ENCODE measurements around the gene NPL. TPM values are rescaled to one million over a fixed set of nuclear protein-coding genes. Genes with fewer than 3 reads are reported as not detected.

The NPL gene
- total RNA-seq, 2 experiments from 2014 or later: 3.7 to 5.0 TPM

DNA sequence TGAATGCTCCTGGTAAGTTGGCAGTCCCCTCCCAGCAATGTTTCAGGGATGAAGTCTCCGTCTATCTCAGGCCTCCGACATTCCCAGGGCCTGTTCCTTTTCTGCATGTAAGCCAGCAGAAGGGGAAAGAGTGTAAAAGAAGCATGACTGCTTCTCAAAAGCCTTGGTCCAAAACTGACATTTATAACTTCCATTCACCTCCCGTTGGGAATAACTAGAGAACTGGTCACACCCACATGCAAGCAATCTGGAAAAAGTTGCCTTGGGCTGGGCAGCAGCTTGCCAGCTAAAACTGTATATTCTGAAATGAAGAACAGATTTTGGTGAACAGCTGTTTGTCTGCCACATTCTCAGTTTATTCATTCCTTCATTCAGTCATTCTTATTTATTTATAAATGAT lies 24.2 kb upstream of the NPL start:
- ChIA-PET POLR2A (no interaction called here), CTCF (interaction anchor here (1.4 to 1.8 kb wide), 2 partner anchors 17 to 170 kb away, joined by 3 to 5 read pairs; no protein-coding TSS in a partner anchor)
- no peak for DNase-seq
- H3K27me3 Mint-ChIP-seq: peaks cover 15% of the 10 kb centered on the region
- H3K4me1 Mint-ChIP-seq: peaks cover 4% of the 10 kb centered on the region
- H3K36me3 Mint-ChIP-seq (ENCODE audit: low read depth): peaks cover 4% of the 10 kb centered on the region
- no peak overlapping the region for H3K27ac Mint-ChIP-seq
- peaks cover 4% of the 10 kb centered on the region for H3K9me3 Mint-ChIP-seq
- no peak overlapping the region for H3K4me3 Mint-ChIP-seq

DNA sequence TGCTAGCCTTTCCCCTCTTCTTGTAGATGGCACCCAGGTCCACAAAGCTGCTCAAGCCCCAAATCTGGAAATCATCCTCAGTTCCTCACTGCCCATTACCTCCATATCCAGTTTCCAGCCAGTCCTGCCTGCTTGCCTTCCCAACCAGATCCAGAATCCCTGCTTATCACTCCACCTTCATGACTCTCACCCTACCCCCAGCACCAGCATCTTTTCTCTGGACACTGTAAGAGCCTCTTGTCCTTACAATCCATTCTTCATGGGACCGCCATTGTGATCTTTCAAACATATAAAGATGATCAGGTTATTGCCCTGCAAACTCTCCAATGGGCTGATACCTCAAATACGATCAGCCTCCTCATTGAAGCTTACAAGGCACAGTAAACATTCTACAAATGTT lies 23.5 kb upstream of the NPL start:
- peaks cover 15% of the 10 kb centered on the region for H3K27me3 Mint-ChIP-seq
- no peak for DNase-seq
- H3K4me1 Mint-ChIP-seq: peaks cover 4% of the 10 kb centered on the region
- peaks cover 4% of the 10 kb centered on the region for H3K36me3 Mint-ChIP-seq (ENCODE audit: low read depth)
- ChIA-PET CTCF (no interaction called here), POLR2A (no interaction called here)
- H3K9me3 Mint-ChIP-seq: peaks cover 4% of the 10 kb centered on the region
- no peak overlapping the region for H3K27ac Mint-ChIP-seq
- H3K4me3 Mint-ChIP-seq: no peak overlapping the region

DNA sequence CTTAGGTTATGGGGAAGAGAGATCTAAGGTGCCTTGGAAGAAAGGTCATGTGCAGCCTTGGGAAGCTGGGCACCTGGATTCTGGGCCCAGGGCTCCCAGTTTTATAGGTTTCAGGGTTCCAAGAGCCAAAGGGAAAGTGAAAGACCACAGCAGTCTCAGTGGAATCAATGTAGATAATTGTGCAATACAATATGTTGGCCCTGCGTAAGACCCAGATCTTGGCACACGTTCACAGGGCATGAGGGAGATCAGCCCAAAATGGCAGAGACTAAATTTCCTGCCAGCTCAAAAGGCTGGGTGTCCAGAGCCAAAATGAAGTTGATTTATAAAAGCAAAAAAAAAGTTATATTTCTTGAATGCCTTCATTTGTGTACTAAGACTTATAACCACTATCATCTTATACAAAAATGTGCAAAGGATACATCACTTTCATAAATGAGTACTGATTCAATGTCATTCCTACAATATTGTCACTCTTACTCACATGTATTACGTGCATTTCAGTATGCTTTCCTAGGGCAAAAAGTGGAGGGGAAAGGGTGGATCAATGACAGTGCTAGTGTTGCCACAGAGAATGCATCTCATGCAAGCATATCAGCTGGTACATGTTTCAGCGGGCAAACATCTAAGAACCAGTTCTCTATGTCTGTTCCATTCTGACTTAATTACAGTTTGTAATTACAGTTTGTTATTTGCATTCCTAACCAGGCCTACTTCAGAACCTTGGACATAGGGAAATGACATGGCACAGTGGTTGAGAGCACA lies 22.5 kb upstream of the NPL start:
- Mint-ChIP-seq H3K4me1 (no peaks in the 10 kb centered on the region), H3K27me3 (peaks cover 20% of the 10 kb centered on the region), H3K9me3 (no peaks in the 10 kb centered on the region), H3K36me3 (ENCODE audit: low read depth) (no peaks in the 10 kb centered on the region), H3K4me3 (no peak overlapping the region), H3K27ac (no peak overlapping the region)
- no peak for DNase-seq
- ChIA-PET POLR2A (no interaction called here), CTCF (interaction anchor here (1.5 kb wide), 1 partner anchor 166 kb away, joined by 3 read pairs; no protein-coding TSS in a partner anchor)

DNA sequence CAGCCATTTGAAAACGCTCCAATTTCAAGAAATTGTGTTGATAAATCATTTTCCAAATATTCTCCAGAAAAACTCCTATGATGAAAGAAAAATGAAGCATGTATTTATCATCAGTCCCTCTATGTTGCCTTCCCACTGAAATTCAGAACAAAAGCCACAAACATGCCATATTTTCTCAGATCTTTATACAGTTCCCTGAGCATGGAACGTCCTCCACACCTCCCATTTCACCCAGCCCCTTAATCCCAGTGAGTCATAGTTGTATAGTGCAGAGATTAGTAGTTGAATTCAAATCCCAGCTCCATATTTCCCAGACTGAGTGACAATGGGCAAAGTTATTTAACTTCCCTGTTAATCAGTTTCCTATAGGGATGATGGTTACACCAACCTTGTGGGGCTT lies 20.6 kb upstream of the NPL start:
- no peak overlapping the region for H3K4me3 Mint-ChIP-seq
- H3K9me3 Mint-ChIP-seq: no peaks in the 10 kb centered on the region
- DNase-seq: no peak
- no peaks in the 10 kb centered on the region for H3K4me1 Mint-ChIP-seq
- no peak overlapping the region for H3K27ac Mint-ChIP-seq
- no peaks in the 10 kb centered on the region for H3K36me3 Mint-ChIP-seq (ENCODE audit: low read depth)
- peaks cover 25% of the 10 kb centered on the region for H3K27me3 Mint-ChIP-seq
- ChIA-PET POLR2A (no interaction called here), CTCF (no interaction called here)

DNA sequence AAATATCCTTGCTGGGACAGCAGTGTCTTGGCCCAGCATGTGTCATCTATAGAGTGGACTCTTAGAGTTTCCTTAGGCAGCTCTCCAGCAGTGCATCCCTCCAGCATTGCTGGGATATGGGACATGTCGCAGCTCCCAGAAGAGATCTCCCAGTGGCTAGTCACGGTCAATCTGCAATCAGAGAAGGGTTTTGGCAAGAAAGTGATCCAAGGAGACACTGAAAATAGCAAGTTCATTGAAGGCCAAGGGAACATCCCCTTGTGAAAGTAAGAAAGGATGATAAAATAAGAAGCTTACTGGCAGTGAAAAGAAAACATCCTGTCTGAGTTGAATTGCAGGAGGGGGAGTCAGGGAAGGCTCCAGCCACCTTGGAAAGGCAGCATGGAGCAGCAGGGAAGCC lies 19.3 kb upstream of the NPL start:
- H3K36me3 Mint-ChIP-seq (ENCODE audit: low read depth): no peaks in the 10 kb centered on the region
- no peak for DNase-seq
- no peaks in the 10 kb centered on the region for H3K4me1 Mint-ChIP-seq
- no peaks in the 10 kb centered on the region for H3K9me3 Mint-ChIP-seq
- POLR2A ChIA-PET: no interaction called here
- no peak overlapping the region for H3K4me3 Mint-ChIP-seq
- H3K27ac Mint-ChIP-seq: no peak overlapping the region
- H3K27me3 Mint-ChIP-seq: peaks cover 30% of the 10 kb centered on the region
- CTCF ChIA-PET: interaction anchor here (2.1 kb wide), 1 partner anchor 12 kb away, joined by 5 read pairs; no protein-coding TSS in a partner anchor

DNA sequence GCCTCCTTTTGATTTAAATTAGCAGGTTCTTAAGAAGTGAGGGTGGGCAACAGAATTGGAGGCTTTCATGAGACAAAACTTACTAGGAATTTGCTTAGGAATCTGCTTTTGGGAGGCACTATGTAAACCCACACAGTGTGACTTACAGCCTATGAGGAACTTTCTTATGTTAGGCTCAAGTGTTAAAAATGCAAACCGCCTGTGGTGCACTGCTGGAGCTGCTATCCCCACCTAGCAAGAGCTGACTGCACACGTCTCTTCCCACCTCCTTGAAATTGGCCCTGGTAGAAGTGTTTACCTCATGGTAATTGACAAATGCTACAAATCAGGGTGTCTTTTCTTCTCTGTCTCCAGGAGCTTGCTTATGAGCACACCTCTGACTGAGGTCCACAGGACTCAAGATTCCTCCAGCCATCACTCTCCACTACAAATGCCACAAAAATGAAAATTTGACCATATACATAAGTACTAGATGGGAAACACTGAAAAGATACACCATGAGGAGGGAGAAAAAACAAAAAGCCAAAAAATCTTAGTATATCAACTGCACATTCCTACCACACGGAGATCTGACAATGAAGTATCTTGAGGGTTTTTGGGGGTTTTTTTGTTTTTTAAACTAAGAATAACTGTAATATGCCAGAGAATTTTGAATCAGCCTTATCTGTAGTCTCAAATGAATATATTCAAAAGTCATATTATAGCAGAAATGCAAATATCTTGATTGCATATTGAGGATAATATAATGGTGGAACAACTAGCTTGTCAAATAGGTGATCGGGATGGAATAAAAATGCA lies 18.2 kb upstream of the NPL start:
- no peak for DNase-seq
- Mint-ChIP-seq H3K4me1 (no peaks in the 10 kb centered on the region), H3K9me3 (no peaks in the 10 kb centered on the region), H3K36me3 (ENCODE audit: low read depth) (no peaks in the 10 kb centered on the region), H3K27me3 (peaks cover 26% of the 10 kb centered on the region), H3K4me3 (no peak overlapping the region), H3K27ac (no peak overlapping the region)
- ChIA-PET POLR2A (no interaction called here), CTCF (interaction anchor here (1.0 to 2.1 kb wide), 2 partner anchors 11 to 173 kb away, joined by 3 to 5 read pairs; no protein-coding TSS in a partner anchor)

DNA sequence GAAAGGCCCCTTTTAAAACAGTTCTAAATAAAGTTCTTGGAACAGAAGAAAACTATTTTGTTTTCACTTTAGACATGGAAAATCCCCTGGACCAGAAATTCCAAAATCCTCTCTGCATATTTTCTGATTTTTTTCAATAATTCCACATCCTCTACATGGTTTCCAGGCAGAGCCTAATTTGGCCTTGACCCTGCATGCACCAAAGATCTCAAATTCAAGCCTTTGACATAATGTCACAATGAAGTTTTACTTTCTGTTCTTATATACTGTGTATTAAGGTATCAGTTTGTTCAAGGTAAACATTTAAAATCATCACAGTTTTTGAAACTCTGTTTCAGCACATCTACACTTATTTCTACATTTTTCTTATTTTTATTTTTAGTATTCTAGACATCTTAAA lies 12.2 kb upstream of the NPL start:
- Mint-ChIP-seq H3K9me3 (no peaks in the 10 kb centered on the region), H3K27ac (no peak overlapping the region), H3K4me3 (no peak overlapping the region), H3K36me3 (ENCODE audit: low read depth) (no peaks in the 10 kb centered on the region), H3K4me1 (peaks cover 8% of the 10 kb centered on the region), H3K27me3 (peaks cover 18% of the 10 kb centered on the region)
- CTCF ChIA-PET: no interaction called here
- no peak for DNase-seq
- POLR2A ChIA-PET: no interaction called here

DNA sequence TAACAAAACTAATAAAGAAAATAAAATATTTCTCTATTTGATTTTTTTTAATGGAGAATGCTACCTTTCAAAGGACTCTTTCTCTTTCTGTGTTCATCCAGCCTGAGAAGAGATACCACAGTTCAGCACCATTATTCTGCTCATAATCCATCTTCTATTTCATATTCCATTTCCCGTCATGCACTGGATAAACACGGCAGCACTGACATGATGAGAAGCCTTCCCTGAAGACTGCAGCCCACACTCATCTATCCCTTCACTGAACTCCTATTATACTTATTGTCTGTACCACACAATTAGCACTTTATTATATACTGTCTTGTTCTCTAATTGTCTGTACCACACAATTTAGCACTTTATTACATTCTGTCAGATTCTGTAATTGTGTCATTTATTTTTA lies 10.7 kb upstream of the NPL start:
- no peak overlapping the region for H3K4me3 Mint-ChIP-seq
- H3K36me3 Mint-ChIP-seq (ENCODE audit: low read depth): no peaks in the 10 kb centered on the region

DNA sequence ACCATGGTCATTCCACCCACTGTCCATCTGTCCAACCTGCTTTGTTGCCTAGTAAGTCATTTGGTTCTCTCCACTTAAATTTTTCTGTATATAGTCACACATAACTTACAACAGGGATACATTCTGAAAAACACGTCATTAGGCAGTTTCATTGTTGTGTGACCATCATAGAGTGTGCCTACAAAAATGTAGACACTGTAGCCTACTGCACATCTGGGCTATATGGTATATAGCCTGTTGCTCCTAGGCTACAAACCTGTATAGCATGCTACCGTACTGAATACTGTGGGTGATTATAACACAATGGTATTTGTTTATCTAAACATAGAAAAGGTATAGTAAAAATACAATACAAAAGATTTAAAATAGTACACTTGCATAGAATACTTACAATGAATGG lies 10.0 kb upstream of the NPL start:
- Mint-ChIP-seq H3K36me3 (ENCODE audit: low read depth) (no peaks in the 10 kb centered on the region), H3K4me3 (no peak overlapping the region), H3K4me1 (peaks cover 9% of the 10 kb centered on the region), H3K9me3 (no peaks in the 10 kb centered on the region), H3K27me3 (peaks cover 9% of the 10 kb centered on the region), H3K27ac (no peak overlapping the region)
- no peak for DNase-seq
- ChIA-PET CTCF (interaction anchor here (1.6 kb wide), 1 partner anchor 184 kb away, joined by 5 read pairs; no protein-coding TSS in a partner anchor), POLR2A (no interaction called here)

More for the DNA sequence above, 10.7 kb upstream of the NPL start:
- Mint-ChIP-seq H3K27me3 (peaks cover 16% of the 10 kb centered on the region), H3K9me3 (no peaks in the 10 kb centered on the region), H3K27ac (no peak overlapping the region), H3K4me1 (peaks cover 9% of the 10 kb centered on the region)
- ChIA-PET POLR2A (no interaction called here), CTCF (no interaction called here)
- DNase-seq: no peak

DNA sequence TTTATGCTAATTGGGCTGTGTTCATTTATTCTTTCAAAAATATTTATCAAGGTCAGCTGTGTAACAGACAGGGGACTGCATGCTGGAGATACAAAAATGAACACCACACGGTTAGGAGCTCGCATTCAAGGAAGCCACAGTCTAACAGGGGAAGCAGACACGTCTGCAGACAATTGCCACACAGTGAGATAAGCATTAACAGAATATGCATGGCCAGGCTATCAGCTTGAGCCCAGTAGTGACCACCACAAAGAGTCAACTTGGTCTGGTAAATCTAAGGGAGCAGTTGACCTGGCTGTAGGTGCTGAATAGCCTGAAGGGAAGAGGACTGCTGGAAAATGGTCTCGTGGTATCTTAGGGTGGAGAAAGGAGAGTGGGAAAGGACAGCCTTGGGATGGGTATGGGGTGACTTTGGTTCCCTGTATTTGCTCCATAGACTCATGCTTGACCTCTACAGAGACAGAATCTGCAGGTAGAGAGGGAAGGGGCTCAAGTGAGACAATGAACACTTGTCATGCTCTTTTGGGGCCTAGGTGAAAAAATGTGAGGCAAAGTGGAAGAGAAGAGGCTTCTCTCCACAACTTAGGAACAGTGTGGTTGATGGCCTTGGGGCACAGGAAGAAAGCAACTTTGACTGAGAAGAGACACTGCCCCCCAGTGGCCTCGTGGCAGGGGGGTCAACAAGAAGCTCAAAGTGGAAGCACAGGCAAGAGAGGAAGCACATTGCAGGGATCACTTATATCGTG lies 7.6 kb upstream of the NPL start:
- ChIA-PET POLR2A (interaction anchor here (1.8 to 2.7 kb wide), 5 partner anchors 178 to 193 kb away, joined by 5 to 11 read pairs (median 8); partner anchors contain the start of genes RGS16 and RNASEL), CTCF (interaction anchor here (0.8 to 10.7 kb wide), 14 partner anchors 8 to 697 kb away, joined by 3 to 531 read pairs (median 4); partner anchors contain the start of genes NPL, RGS16 and RNASEL)
- H3K27ac Mint-ChIP-seq: no peak overlapping the region
- H3K9me3 Mint-ChIP-seq: no peaks in the 10 kb centered on the region
- no peaks in the 10 kb centered on the region for H3K36me3 Mint-ChIP-seq (ENCODE audit: low read depth)
- H3K4me1 Mint-ChIP-seq: peaks cover 9% of the 10 kb centered on the region
- DNase-seq: peak; percentile 76
- H3K4me3 Mint-ChIP-seq: no peak overlapping the region
- H3K27me3 Mint-ChIP-seq: peaks cover 11% of the 10 kb centered on the region

DNA sequence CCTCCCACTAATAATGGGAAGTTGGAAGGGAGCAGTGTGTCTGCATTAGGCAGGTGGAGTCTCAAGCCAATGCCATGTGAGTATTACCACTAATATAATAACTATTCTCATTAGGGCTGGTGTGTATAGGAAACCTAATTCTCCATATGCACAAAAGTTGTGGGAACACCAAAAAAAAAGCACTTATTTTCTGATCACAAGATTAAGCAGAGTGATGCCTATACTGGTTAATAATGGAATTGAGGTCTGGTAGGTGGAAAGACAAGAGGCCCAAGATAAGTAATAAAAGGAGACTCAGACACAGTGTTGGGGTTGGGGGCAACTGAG lies 7.0 kb upstream of the NPL start:
- ChIA-PET POLR2A (interaction anchor here (1.8 to 2.7 kb wide), 5 partner anchors 179 to 194 kb away, joined by 5 to 11 read pairs (median 8); partner anchors contain the start of genes RGS16 and RNASEL), CTCF (interaction anchor here (0.8 to 10.7 kb wide), 13 partner anchors 9 to 697 kb away, joined by 3 to 531 read pairs (median 4); partner anchors contain the start of genes RGS16 and RNASEL)
- Mint-ChIP-seq H3K27ac (no peak overlapping the region), H3K9me3 (no peaks in the 10 kb centered on the region), H3K4me3 (no peak overlapping the region), H3K4me1 (peaks cover 7% of the 10 kb centered on the region), H3K27me3 (peaks cover 16% of the 10 kb centered on the region), H3K36me3 (ENCODE audit: low read depth) (no peaks in the 10 kb centered on the region)
- DNase-seq: no peak

DNA sequence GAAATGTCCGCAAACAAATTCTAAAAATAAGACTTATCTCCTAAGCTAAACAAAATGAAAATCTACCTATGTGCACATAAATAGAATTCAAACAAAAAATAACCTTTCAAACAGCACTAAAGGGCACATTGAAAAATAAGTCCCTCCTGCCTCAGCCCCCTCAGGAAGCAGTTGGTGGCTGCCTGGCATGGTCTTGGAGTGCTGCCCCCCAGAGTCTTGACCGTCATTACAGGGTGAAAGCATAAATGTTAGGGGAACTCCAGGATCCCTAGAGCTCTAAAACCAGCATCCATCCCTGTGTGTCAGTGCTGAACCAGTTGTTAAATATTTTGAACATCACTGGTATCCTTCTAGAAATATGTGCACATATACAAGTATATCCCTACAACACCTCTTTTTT lies 6.5 kb upstream of the NPL start:
- Mint-ChIP-seq H3K27ac (no peak overlapping the region), H3K4me1 (peaks cover 7% of the 10 kb centered on the region), H3K27me3 (peaks cover 20% of the 10 kb centered on the region), H3K9me3 (no peaks in the 10 kb centered on the region), H3K36me3 (ENCODE audit: low read depth) (no peaks in the 10 kb centered on the region), H3K4me3 (no peak overlapping the region)
- CTCF ChIA-PET: interaction anchor here (0.9 to 10.7 kb wide), 7 partner anchors 14 to 640 kb away, joined by 3 to 531 read pairs (median 4); partner anchors contain the start of genes RGS16 and RNASEL
- POLR2A ChIA-PET: interaction anchor here (1.8 to 2.7 kb wide), 3 partner anchors 179 to 194 kb away, joined by 5 to 11 read pairs (median 9); partner anchors contain the start of genes RGS16 and RNASEL
- no peak for DNase-seq

Measured in activated CD4-positive, alpha-beta memory T cell treated with anti-CD3 and anti-CD28 coated beads, Interleukin-2, amount 10 ng/mL, durations not matched to agents 7 days and 5 days (primary cell).